Measurements from ENCODE around the gene HORMAD1.

- TF ChIP-seq CTCF (tag by site-specific recombination; IDR thresholded peaks at IDR 0.05) (no peak), ZNF112 (tag by site-specific recombination; IDR thresholded peaks at IDR 0.05) (no peak), GLI4 (tag by site-specific recombination; IDR thresholded peaks at IDR 0.05) (no peak), EGR2 (tag by site-specific recombination; IDR thresholded peaks at IDR 0.05; ENCODE audit: low read depth) (no peak), ZNF670 (tag by site-specific recombination; IDR thresholded peaks at IDR 0.05; ENCODE audit: low read depth) (no peak), ZNF792 (tag by site-specific recombination; IDR thresholded peaks at IDR 0.05) (no peak), ZNF791 (tag by site-specific recombination; IDR thresholded peaks at IDR 0.05) (no peak), OSR2 (tag by site-specific recombination; IDR thresholded peaks at IDR 0.05) (no peak), ZNF645 (tag by site-specific recombination; IDR thresholded peaks at IDR 0.05) (no peak), ZNF302 (tag by site-specific recombination; IDR thresholded peaks at IDR 0.05; ENCODE audit: low read depth) (no peak), ZNF580 (tag by site-specific recombination; IDR thresholded peaks at IDR 0.05) (no peak), ZFP37 (tag by site-specific recombination; IDR thresholded peaks at IDR 0.05) (no peak)
These were observed 3.6 kb upstream of the HORMAD1 start for GRCh38 chr1:150724336-150724735.

Data from HEK293 (cell line).